NOMO-1 treated with dmso at 0.1 percent for 144 hours (cell line): ENCODE data around the gene ZBTB16.
A peak's percentile ranks its signal among the peaks of the same experiment; 100 is the strongest.

ENCODE experiments used
- DNase-seq: peaks from one replicate; lab custom pipeline; 2025; ENCODE audit not compliant: unreplicated experiment; lab: John Stamatoyannopoulos, UW

The ZBTB16 gene

GRCh38 chr11:114148013-114148382, 88.5 kb downstream of the ZBTB16 start:
- DNase-seq, result no peak

GRCh38 chr11:114149689-114150407, 90.3 kb downstream of the ZBTB16 start:
- no peak for DNase-seq

GRCh38 chr11:114150671-114151070, 91.2 kb downstream of the ZBTB16 start:
- no peak for DNase-seq

GRCh38 chr11:114151631-114152030, 92.1 kb downstream of the ZBTB16 start:
- DNase-seq, result no peak

- DNase-seq, result no peak
Measured at GRCh38 chr11:114152162-114152561, 92.7 kb downstream of the ZBTB16 start.

GRCh38 chr11:114152785-114153184, 93.3 kb downstream of the ZBTB16 start:
- no peak for DNase-seq

GRCh38 chr11:114153224-114153623, 93.7 kb downstream of the ZBTB16 start:
- DNase-seq, result no peak

GRCh38 chr11:114154271-114155047, 94.9 kb downstream of the ZBTB16 start:
- no peak for DNase-seq

GRCh38 chr11:114155116-114155515, 95.6 kb downstream of the ZBTB16 start:
- no peak for DNase-seq

- DNase-seq, result no peak
Measured at GRCh38 chr11:114156131-114156581, 96.6 kb downstream of the ZBTB16 start.

GRCh38 chr11:114156782-114157181, 97.3 kb downstream of the ZBTB16 start:
- DNase-seq, result no peak

GRCh38 chr11:114157476-114158050, 98.1 kb downstream of the ZBTB16 start:
- DNase-seq, result no peak

- DNase-seq, result no peak
Measured at GRCh38 chr11:114158421-114158820, 98.9 kb downstream of the ZBTB16 start.

GRCh38 chr11:114158886-114159285, 99.4 kb downstream of the ZBTB16 start:
- DNase-seq, result no peak

GRCh38 chr11:114159320-114159719, 99.8 kb downstream of the ZBTB16 start:
- DNase-seq, result no peak

- peak; percentile 74 for DNase-seq
Measured at GRCh38 chr11:114159802-114160632, 100.5 kb downstream of the ZBTB16 start.

- no peak for DNase-seq
Measured at GRCh38 chr11:114160894-114161293, 101.4 kb downstream of the ZBTB16 start.

GRCh38 chr11:114161486-114162250, 102.2 kb downstream of the ZBTB16 start:
- no peak for DNase-seq

- DNase-seq, result no peak
Measured at GRCh38 chr11:114162719-114163123, 103.2 kb downstream of the ZBTB16 start.

- DNase-seq, result no peak
Measured at GRCh38 chr11:114163229-114163631, 103.7 kb downstream of the ZBTB16 start.
